ENCODE measurements around the gene TSNAXIP1.
"Not testable (repeated sequence)": the region's sequence is repeated elsewhere in the genome, so short reads cannot be mapped to it uniquely, and the experiment has no call there.

TSNAXIP1 gene

GRCh38 chr16:67864044-67864443, 57.4 kb downstream of the TSNAXIP1 start:
- not testable (repeated sequence) for DNase-seq

- no peak for DNase-seq
Measured at GRCh38 chr16:67864594-67864993, 57.9 kb downstream of the TSNAXIP1 start.

GRCh38 chr16:67865318-67865717, 58.6 kb downstream of the TSNAXIP1 start:
- DNase-seq: no peak

GRCh38 chr16:67868290-67868689, 61.6 kb downstream of the TSNAXIP1 start:
- DNase-seq: no peak

GRCh38 chr16:67869653-67870052, 63.0 kb downstream of the TSNAXIP1 start:
- DNase-seq: no peak

GRCh38 chr16:67871256-67871655, 64.6 kb downstream of the TSNAXIP1 start:
- no peak for DNase-seq

- no peak for DNase-seq
Measured at GRCh38 chr16:67872131-67872630, 65.5 kb downstream of the TSNAXIP1 start.

GRCh38 chr16:67872631-67873434, 66.1 kb downstream of the TSNAXIP1 start, which contains the start of gene EDC4:
TSS of gene EDC4 (plus strand) at chr16:67873052. CDS start at chr16:67873262, 210 bp downstream.
- no peak for DNase-seq

GRCh38 chr16:67873435-67874370, 67.0 kb downstream of the TSNAXIP1 start:
- DNase-seq: no peak

- DNase-seq: no peak
Measured at GRCh38 chr16:67874372-67874771, 67.7 kb downstream of the TSNAXIP1 start.

GRCh38 chr16:67877064-67877463, 70.4 kb downstream of the TSNAXIP1 start:
- no peak for DNase-seq

All from DMS 273 treated with DMSO at 0.1 percent for 48 hours (cell line).